Fibroblast of lung (primary cell): ENCODE results near the gene OTOS. TPM values are rescaled to one million over a fixed set of nuclear protein-coding genes. Genes with fewer than 3 reads are reported as not detected.

Source experiments
- DNase-seq, 2 donors: peaks; one replicate each; pipeline versions ENCODE4 v3.0.0 to v3.0.0-alpha.2; 2010; ENCODE audit warnings: low read depth in 2 of 2
- H2AFZ ChIP-seq: 2 replicates; pipeline ENCODE4 v1.5.1; 2012; ENCODE audit warnings: low read length, control low read depth, inconsistent platforms
- H3K27ac ChIP-seq: 2 replicates; pipeline ENCODE4 v1.5.1; 2011; ENCODE audit warnings: low read length, control low read depth; ENCODE audit not compliant: insufficient read depth
- H3K27me3 ChIP-seq: 2 replicates; pipeline ENCODE4 v1.5.1; 2011; ENCODE audit warnings: mild to moderate bottlenecking, low read length; ENCODE audit not compliant: control insufficient read depth, insufficient read depth
- H3K36me3 ChIP-seq: 2 replicates; pipeline ENCODE4 v1.5.1; 2011; ENCODE audit warnings: low read length; ENCODE audit not compliant: control insufficient read depth, insufficient read depth
- H3K4me1 ChIP-seq: 2 replicates; pipeline ENCODE4 v1.5.1; 2011; ENCODE audit warnings: low read length; ENCODE audit not compliant: control insufficient read depth, insufficient read depth; ENCODE audit errors: extremely low read depth
- H3K4me2 ChIP-seq: 2 replicates; pipeline ENCODE4 v1.5.1; 2011; ENCODE audit warnings: low read length, control low read depth; ENCODE audit not compliant: insufficient read depth; ENCODE audit errors: extremely low read depth
- H3K4me3 ChIP-seq, 4 experiments: fragments of 200-600 bp in 1 of 4; sonication (generic) in 1 of 4; replicated peaks in 1 of 4; 2 replicates each; pipeline ENCODE4 v1.5.1; 2011 to 2016; ENCODE audit warnings: low read length in 4 of 4, low read depth in 3 of 4, mild to moderate bottlenecking in 3 of 4, control low read depth in 2 of 4, inconsistent platforms in 1 of 4, mixed read lengths in 1 of 4; ENCODE audit not compliant: insufficient read depth in 1 of 4; ENCODE audit errors: control extremely low read depth in 1 of 4
- H3K79me2 ChIP-seq: 2 replicates; pipeline ENCODE4 v1.5.1; 2012; ENCODE audit warnings: mild to moderate bottlenecking, low read length, inconsistent platforms; ENCODE audit not compliant: control insufficient read depth, insufficient read depth
- H3K9ac ChIP-seq: 2 replicates; pipeline ENCODE4 v1.5.1; 2011; ENCODE audit warnings: mild to moderate bottlenecking, low read length, control low read depth; ENCODE audit not compliant: insufficient read depth
- H3K9me3 ChIP-seq: 2 replicates; pipeline ENCODE4 v1.5.1; 2012; ENCODE audit warnings: low read depth, low read length; ENCODE audit not compliant: control insufficient read depth, insufficient read depth
- H4K20me1 ChIP-seq: 2 replicates; pipeline ENCODE4 v1.5.1; 2011; ENCODE audit warnings: low read length; ENCODE audit not compliant: control insufficient read depth, insufficient read depth; ENCODE audit errors: extremely low read depth
- EZH2 ChIP-seq: IDR thresholded peaks from 2 replicates; pipeline ENCODE4 v1.5.1; 2012; ENCODE audit warnings: low read length, control low read depth, mild to moderate bottlenecking; ENCODE audit errors: missing control alignments
- polyA plus RNA-seq, 2 donors: library from polyadenylated mRNA; depleted of rRNA in 1 of 2; stranded (reverse) in 1 of 2; unstranded in 1 of 2; fragments of >200 nt; gene quantifications; 2 replicates each; pipeline ENCODE4 v1.2.1, GENCODE V29; 2011 to 2012; ENCODE audit warnings: missing spikeins in 1 of 2
- total RNA-seq: library from RNA; depleted of rRNA; stranded (reverse); fragments of >200 nt; gene quantifications from 2 replicates; pipeline ENCODE4 v1.2.1, GENCODE V29; 2014
- TF ChIP-seq, protein P1 (sequence below), 2 donors: IDR thresholded peaks in 1 of 2; conservative IDR thresholded peaks in 1 of 2; 1 replicate in 1 of 2; 2 replicates in 1 of 2; pipeline ENCODE4 v1.5.1; 2011 to 2012; ENCODE audit warnings: low read length in 2 of 2, control low read depth in 1 of 2, inconsistent platforms in 1 of 2, low read depth in 1 of 2, mild to moderate bottlenecking in 1 of 2

OTOS gene
- total and polyA plus RNA-seq, 2 donors (not counting 1 experiment from before 2014, with no cell fraction given): not detected

DNA sequence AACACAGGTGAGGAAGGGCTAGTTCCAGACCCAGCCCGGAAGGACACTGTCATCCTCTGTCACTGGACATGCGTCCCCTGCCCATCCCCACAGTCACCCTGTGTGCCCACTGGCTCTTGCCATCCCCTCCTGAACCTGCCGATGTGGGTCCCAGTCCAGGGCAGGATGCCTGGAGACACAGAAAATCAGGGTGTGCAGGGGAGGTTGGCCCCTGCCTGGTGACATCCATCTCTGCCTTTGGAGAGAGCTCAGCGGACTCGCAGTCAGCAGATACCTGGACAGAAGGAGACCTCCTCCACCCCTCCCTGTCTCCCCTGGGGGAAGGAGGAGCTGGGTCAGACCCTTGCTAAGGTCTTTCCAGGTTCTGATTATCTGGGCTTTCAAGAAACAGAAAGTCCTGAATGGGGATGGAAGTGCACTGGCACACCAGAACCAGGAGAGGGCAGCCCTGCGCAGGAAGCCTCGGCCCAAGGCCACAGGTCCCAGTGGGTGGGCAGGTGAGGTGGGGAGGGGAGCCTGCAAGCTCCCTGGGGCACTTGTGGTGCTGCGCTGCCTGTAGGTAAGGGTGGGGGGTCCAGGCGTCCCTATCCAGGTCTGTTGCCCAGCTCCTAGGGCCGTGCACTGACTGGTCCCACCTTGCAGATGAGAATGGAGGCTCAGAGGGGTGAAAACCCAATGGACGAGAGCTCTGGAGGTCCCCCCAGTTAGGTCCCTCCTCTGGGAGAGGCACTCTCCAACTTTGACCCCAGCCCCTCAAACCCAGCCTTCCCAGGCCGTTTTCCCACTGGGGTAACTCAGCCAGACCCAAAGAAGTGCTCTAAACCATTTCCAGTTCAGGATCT is 9.7 kb upstream of the OTOS start:
- Histone ChIP-seq H3K9me3 (peaks cover 1% of the 10 kb centered on the region), H3K9ac (no peak overlapping the region), H3K27ac (no peak overlapping the region), H3K79me2 (no peaks in the 10 kb centered on the region), H3K36me3 (no peaks in the 10 kb centered on the region), H2AFZ (no peak overlapping the region), H3K27me3 (peaks cover 5% of the 10 kb centered on the region), H3K4me3 (no peak overlapping the region), H3K4me1 (no peaks in the 10 kb centered on the region), H4K20me1 (no peaks in the 10 kb centered on the region), H3K4me2 (no peak overlapping the region)
- TF ChIP-seq EZH2: no peak
- TF ChIP-seq, protein P1, sequence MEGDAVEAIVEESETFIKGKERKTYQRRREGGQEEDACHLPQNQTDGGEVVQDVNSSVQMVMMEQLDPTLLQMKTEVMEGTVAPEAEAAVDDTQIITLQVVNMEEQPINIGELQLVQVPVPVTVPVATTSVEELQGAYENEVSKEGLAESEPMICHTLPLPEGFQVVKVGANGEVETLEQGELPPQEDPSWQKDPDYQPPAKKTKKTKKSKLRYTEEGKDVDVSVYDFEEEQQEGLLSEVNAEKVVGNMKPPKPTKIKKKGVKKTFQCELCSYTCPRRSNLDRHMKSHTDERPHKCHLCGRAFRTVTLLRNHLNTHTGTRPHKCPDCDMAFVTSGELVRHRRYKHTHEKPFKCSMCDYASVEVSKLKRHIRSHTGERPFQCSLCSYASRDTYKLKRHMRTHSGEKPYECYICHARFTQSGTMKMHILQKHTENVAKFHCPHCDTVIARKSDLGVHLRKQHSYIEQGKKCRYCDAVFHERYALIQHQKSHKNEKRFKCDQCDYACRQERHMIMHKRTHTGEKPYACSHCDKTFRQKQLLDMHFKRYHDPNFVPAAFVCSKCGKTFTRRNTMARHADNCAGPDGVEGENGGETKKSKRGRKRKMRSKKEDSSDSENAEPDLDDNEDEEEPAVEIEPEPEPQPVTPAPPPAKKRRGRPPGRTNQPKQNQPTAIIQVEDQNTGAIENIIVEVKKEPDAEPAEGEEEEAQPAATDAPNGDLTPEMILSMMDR (conservative IDR thresholded peaks at IDR 0.05 in 1 of 2, IDR thresholded peaks at IDR 0.05 in 1 of 2; ENCODE audit: low read depth in 1 of 2, low read length in 2 of 2): peak; percentile 75 to 82
- DNase-seq: peak; percentile 12 to 20

DNA sequence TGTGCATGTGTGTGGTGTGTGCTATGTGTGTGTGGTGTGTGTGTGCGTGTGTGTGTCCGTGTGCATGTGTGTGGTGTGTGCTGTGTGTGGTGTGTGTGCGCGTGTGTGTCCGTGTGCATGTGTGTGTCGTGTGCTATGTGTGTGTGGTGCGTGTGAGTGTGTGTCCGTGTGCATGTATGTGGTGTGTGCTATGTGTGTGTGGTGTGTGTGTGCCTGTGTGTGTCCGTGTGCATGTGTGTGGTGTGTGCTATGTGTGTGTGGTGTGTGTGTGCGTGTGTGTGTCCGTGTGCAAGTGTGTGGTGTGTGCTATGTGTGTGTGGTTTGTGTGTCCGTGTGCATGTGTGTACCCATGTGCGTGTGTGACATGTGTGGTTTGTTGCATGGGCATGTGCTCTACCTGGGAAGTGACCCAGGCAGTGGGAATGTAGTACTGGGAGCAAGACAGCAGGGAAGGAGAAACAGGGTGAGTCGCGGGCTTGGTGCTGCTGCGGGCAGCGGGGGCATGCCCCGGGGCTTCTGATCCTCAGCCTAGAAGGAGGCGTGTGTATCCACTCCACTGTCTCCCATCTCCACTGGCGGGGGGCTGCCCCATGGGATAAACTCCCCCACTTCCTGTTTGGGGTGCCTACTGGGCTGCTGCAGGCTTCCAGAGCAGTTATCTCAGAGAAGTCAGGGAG is 7.6 kb upstream of the OTOS start:
- no peaks in the 10 kb centered on the region for H3K79me2 ChIP-seq
- no peaks in the 10 kb centered on the region for H3K27me3 ChIP-seq
- H3K4me2 ChIP-seq: no peak overlapping the region
- H3K4me1 ChIP-seq: no peaks in the 10 kb centered on the region
- DNase-seq: no peak
- H3K36me3 ChIP-seq: no peaks in the 10 kb centered on the region
- TF ChIP-seq, protein P1 (conservative IDR thresholded peaks at IDR 0.05 in 1 of 2, IDR thresholded peaks at IDR 0.05 in 1 of 2; ENCODE audit: low read depth in 1 of 2, low read length in 2 of 2): no peak
- no peak for TF ChIP-seq EZH2
- no peak overlapping the region for H3K9ac ChIP-seq
- H3K4me3 ChIP-seq: no peak overlapping the region
- no peak overlapping the region for H3K27ac ChIP-seq
- H4K20me1 ChIP-seq: no peaks in the 10 kb centered on the region
- no peak overlapping the region for H2AFZ ChIP-seq
- H3K9me3 ChIP-seq: peaks cover 1% of the 10 kb centered on the region

DNA sequence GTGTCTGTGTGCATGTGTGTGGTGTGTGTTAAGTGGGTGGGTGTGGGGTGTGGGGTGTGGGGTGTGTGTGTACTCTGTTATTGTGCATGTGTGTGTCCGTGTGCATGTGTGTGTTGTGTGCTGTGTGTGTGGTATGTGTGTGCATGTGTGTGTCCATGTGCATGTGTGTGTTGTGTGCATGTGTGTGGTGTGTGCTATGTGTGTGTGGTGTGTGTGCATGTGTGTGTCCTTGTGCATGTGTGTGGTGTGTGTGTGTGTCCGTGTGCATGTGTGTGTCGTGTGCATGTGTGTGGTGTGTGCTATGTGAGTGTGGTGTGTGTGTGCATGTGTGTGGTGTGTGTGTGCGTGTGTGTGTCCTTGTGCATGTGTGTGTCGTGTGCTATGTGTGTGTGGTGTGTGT is 6.9 kb upstream of the OTOS start:
- DNase-seq: no peak

More for the DNA sequence above, 6.9 kb upstream of the OTOS start:
- no peaks in the 10 kb centered on the region for H3K79me2 ChIP-seq
- no peak overlapping the region for H3K9ac ChIP-seq
- no peak overlapping the region for H3K27ac ChIP-seq
- peaks cover 1% of the 10 kb centered on the region for H3K9me3 ChIP-seq
- H4K20me1 ChIP-seq: no peaks in the 10 kb centered on the region
- no peaks in the 10 kb centered on the region for H3K4me1 ChIP-seq
- no peak overlapping the region for H3K4me2 ChIP-seq
- H3K27me3 ChIP-seq: no peaks in the 10 kb centered on the region
- no peak overlapping the region for H2AFZ ChIP-seq
- H3K4me3 ChIP-seq: no peak overlapping the region
- no peak for TF ChIP-seq EZH2
- TF ChIP-seq, protein P1 (conservative IDR thresholded peaks at IDR 0.05 in 1 of 2, IDR thresholded peaks at IDR 0.05 in 1 of 2; ENCODE audit: low read depth in 1 of 2, low read length in 2 of 2): no peak
- no peaks in the 10 kb centered on the region for H3K36me3 ChIP-seq
